ENCODE data around the gene TNS3.

Gene TNS3

DNA sequence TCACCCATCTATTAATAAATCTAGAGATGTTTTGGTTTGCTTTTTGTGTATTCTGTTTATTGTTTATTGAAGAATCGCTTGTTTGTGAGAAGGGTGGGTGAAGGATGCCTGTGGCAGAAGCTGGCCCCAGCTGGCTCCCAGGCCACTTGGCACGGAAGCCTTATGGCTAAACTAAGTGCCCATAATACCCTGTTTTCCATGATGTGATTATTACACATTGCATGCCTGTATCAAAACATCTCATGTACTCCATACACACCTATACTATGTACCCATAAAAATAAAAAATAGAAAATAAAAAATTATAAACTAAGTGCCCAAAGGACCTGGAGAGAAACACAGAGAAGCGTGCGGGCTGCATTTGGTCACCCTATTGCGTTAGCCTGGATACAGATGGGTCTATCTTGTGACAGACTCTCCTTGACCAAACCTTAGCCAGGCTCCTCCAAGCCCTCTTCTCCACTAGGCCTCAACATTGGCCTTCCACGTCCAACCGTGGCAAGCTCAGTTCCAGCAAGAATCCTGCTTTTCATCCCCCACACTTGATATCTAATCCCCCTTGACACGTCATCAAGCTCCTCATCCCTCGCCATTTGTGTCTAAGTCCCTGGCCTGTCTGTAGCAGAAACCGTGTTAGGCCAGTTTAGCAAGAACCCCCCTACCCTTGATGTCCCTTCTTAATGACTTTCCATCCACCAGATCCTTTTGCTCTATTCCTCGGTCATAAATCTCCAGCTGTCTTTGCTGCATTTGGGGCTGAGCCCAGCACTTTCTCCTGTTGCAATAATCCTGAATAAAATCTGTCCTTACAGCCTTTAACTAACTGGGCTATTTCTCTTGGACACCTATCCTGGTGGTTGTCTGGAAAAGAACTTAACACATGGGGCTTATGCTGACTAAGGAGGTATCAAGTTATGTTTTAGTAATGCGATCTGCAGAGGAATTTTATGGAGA lies 245.2 kb downstream of the TNS3 start:
- no peaks in the 10 kb centered on the region for H3K27me3 ChIP-seq (ENCODE audit: insufficient read depth, low read length)
- H3K4me3 ChIP-seq (ENCODE audit: low read depth, low read length), result no peak overlapping the region
- H2AFZ ChIP-seq (ENCODE audit: low read length, unreplicated experiment), result no peak overlapping the region
- peaks cover 17% of the 10 kb centered on the region; the same call in 1 of the 2 replicates for H3K36me3 ChIP-seq (ENCODE audit: insufficient read depth, low read length)
- H3K27ac ChIP-seq (ENCODE audit: low read depth, low read length), result no peak overlapping the region
- no peaks in the 10 kb centered on the region for H3K79me2 ChIP-seq (ENCODE audit: control insufficient read depth, insufficient read depth, low read length, unreplicated experiment)
- H3K4me1 ChIP-seq (ENCODE audit: control insufficient read depth, insufficient read depth, low read length, unreplicated experiment), result peaks cover 7% of the 10 kb centered on the region

DNA sequence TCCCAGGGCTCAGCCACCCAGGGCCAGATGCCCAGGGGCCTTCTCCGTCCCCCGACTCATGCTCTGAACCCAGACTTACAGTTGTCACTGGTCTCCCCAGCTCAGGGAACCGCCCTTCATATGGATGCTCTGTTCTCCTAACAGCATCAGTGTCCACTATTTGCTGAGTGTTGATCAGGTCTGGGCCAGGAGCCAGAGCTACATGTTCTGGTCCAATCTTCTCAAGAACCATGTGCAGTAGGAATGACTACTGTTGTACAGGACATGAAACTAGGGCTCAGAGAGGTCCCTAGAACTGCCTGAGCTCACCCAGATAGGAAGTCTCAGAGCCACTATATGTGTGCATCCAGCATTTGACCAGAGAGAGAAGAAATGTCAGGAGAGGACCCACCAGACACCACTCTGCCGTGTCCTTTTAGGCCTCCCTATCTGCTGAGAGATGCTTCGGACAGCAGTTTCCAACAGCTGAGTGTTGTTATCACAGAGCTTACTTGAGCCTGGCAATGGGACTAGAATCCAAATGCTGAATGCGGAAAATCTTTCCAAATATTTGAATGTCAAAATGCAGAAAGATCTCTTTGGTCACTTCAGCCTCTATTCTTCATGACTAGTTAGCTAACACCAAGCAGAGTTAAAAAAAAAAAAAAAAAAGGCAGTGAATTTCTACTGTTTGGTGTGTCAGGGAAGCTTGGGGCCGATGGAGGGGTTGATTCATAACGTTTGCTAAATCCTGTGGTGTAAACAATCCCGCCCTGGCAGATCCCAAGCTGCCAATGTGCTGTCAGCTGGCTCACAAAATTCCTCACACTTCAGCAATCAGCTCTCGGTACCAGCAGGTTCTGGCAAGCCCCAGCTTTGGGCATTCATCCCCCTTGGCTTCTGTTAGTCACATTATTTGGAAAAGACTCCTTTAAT lies 246.1 kb downstream of the TNS3 start:
- Histone ChIP-seq H3K27me3 (ENCODE audit: insufficient read depth, low read length) (no peaks in the 10 kb centered on the region), H3K36me3 (ENCODE audit: insufficient read depth, low read length) (peaks cover 12% of the 10 kb centered on the region; the same call in 1 of the 2 replicates), H2AFZ (ENCODE audit: low read length, unreplicated experiment) (no peak overlapping the region), H3K79me2 (ENCODE audit: control insufficient read depth, insufficient read depth, low read length, unreplicated experiment) (no peaks in the 10 kb centered on the region), H3K4me3 (ENCODE audit: low read depth, low read length) (no peak overlapping the region), H3K4me1 (ENCODE audit: control insufficient read depth, insufficient read depth, low read length, unreplicated experiment) (peaks cover 7% of the 10 kb centered on the region), H3K27ac (ENCODE audit: low read depth, low read length) (no peak overlapping the region)

DNA sequence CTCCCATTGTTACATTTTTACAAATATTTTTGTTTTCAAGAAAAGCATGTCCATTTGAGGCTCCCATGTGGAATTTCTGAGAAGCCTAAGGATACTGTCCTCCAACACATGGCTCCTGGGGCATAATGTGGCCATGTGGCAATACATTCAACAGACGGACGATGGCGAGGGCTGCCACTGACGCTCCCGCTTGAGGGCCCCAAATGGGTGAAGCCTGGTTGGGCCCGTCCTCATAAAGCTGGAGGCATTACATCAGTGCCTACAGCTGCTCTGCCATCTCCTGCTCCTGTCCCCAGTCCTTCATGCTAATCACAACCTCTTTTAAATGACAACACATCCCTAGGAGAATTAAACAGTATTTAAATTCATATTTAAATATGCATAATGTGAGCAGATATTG lies 246.8 kb downstream of the TNS3 start:
- Histone ChIP-seq H3K4me1 (ENCODE audit: control insufficient read depth, insufficient read depth, low read length, unreplicated experiment) (peaks cover 9% of the 10 kb centered on the region), H3K4me3 (ENCODE audit: low read depth, low read length) (no peak overlapping the region), H3K27me3 (ENCODE audit: insufficient read depth, low read length) (no peaks in the 10 kb centered on the region), H3K27ac (ENCODE audit: low read depth, low read length) (no peak overlapping the region), H3K36me3 (ENCODE audit: insufficient read depth, low read length) (peaks cover 12% of the 10 kb centered on the region; the same call in 1 of the 2 replicates), H3K79me2 (ENCODE audit: control insufficient read depth, insufficient read depth, low read length, unreplicated experiment) (no peaks in the 10 kb centered on the region), H2AFZ (ENCODE audit: low read length, unreplicated experiment) (no peak overlapping the region)

DNA sequence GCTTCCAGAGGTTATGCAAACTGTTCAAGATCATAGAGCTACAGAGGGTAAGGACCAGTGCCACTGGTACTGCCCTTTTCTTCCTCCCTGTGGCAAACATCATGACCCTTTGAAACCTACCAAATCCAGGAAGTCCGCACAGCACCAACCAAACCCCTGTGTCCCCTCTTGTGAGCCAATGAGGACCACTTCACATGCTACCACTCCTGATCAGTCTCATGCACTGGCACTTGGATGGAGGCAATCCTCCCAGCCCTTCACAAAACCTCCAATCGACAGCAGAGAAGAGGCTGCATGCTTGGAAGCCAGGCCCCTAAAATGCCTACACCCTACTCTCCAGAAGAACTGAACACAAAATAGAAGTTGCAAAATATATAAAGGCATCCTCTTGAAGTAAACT lies 248.0 kb downstream of the TNS3 start:
- Histone ChIP-seq H2AFZ (ENCODE audit: low read length, unreplicated experiment) (no peak overlapping the region), H3K27ac (ENCODE audit: low read depth, low read length) (no peak overlapping the region), H3K79me2 (ENCODE audit: control insufficient read depth, insufficient read depth, low read length, unreplicated experiment) (no peaks in the 10 kb centered on the region), H3K4me1 (ENCODE audit: control insufficient read depth, insufficient read depth, low read length, unreplicated experiment) (peaks cover 18% of the 10 kb centered on the region), H3K4me3 (ENCODE audit: low read depth, low read length) (no peak overlapping the region), H3K36me3 (ENCODE audit: insufficient read depth, low read length) (peaks cover 12% of the 10 kb centered on the region; the same call in 1 of the 2 replicates), H3K27me3 (ENCODE audit: insufficient read depth, low read length) (no peaks in the 10 kb centered on the region)

DNA sequence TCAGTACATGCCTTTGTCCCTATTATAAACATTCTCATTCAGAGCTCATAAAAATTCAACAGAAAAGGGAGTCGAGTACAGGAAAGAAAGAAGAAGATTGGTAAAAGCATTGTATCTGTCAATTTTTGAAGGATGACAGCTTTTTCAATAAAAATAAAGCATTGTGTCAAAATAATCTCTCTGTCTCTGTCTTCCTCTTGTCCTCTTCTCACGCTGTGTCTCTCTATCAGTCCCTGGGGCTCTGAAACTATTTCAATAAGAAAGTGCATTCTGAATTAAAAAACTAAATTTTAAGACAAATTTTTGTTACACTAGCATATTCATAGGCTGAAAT lies 248.4 kb downstream of the TNS3 start:
- Histone ChIP-seq H3K4me1 (ENCODE audit: control insufficient read depth, insufficient read depth, low read length, unreplicated experiment) (peaks cover 22% of the 10 kb centered on the region), H3K27ac (ENCODE audit: low read depth, low read length) (no peak overlapping the region), H2AFZ (ENCODE audit: low read length, unreplicated experiment) (no peak overlapping the region), H3K36me3 (ENCODE audit: insufficient read depth, low read length) (peaks cover 12% of the 10 kb centered on the region; the same call in 1 of the 2 replicates), H3K79me2 (ENCODE audit: control insufficient read depth, insufficient read depth, low read length, unreplicated experiment) (no peaks in the 10 kb centered on the region), H3K27me3 (ENCODE audit: insufficient read depth, low read length) (no peaks in the 10 kb centered on the region), H3K4me3 (ENCODE audit: low read depth, low read length) (no peak overlapping the region)

DNA sequence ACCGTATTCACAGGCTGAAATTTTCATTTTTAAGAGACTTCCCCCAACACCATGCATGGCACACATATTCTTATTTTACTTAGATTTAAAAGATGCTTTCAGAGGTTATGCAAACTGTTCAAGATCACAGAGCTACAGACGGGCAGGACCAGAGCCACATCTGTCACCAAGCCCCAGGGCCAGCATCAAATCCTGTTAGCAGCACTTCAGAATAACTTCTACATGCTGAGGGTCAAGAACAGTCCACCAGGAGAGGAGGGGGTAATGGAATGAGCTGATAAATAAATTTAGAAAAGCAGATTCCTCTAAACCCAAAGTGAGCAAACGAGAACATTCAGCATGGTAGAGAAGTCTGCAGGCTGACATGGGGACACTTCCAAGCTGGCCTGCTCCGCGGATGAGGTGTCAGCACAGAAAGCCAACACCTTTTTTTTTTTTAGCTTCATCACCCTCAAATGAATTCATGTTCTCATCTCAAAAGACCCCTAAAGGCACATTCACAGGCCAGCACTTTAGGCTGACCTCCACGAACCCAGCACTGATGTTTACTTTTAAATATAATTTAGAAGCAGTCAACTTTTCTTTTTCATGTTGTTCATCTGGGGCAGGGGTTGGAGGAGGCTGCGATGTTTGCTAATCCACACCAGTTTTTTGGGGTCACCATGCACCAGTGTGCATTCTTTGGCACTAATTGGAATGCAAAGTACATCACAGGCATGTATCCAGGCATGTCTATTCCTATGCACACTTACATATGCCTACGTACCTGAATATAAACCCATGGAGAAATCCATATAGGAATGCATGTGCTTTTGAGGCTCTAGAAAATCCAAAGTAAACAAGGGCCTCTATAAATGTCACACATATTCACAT lies 249.0 kb downstream of the TNS3 start:
- Histone ChIP-seq H3K27me3 (ENCODE audit: insufficient read depth, low read length) (no peaks in the 10 kb centered on the region), H3K4me3 (ENCODE audit: low read depth, low read length) (no peak overlapping the region), H2AFZ (ENCODE audit: low read length, unreplicated experiment) (no peak overlapping the region), H3K4me1 (ENCODE audit: control insufficient read depth, insufficient read depth, low read length, unreplicated experiment) (peaks cover 23% of the 10 kb centered on the region), H3K79me2 (ENCODE audit: control insufficient read depth, insufficient read depth, low read length, unreplicated experiment) (no peaks in the 10 kb centered on the region), H3K36me3 (ENCODE audit: insufficient read depth, low read length) (peaks cover 8% of the 10 kb centered on the region; the same call in 1 of the 2 replicates), H3K27ac (ENCODE audit: low read depth, low read length) (no peak overlapping the region)

DNA sequence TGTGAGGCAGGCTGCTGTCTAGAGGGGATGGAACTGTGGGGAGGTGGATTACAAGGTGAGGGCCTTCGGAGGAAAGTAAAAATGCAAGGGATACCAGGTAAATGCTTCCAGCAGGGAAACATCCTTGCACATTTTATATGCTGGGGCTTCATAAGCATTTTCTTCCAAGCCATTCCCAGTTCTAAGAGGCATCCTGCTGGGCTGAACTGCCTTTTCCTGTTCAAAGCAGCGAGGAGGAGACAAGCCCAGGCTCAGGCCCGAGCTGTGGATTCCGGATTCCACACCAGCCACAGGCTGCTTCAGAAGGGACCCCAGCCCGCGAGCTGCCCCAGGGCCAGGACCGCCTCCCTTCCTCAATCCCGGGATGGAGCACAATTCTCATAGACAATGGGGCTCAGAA lies 249.7 kb downstream of the TNS3 start:
- Histone ChIP-seq H3K79me2 (ENCODE audit: control insufficient read depth, insufficient read depth, low read length, unreplicated experiment) (no peaks in the 10 kb centered on the region), H3K27me3 (ENCODE audit: insufficient read depth, low read length) (no peaks in the 10 kb centered on the region), H3K27ac (ENCODE audit: low read depth, low read length) (no peak overlapping the region), H3K36me3 (ENCODE audit: insufficient read depth, low read length) (peaks cover 3% of the 10 kb centered on the region; the same call in 1 of the 2 replicates), H2AFZ (ENCODE audit: low read length, unreplicated experiment) (no peak overlapping the region), H3K4me1 (ENCODE audit: control insufficient read depth, insufficient read depth, low read length, unreplicated experiment) (peaks cover 30% of the 10 kb centered on the region), H3K4me3 (ENCODE audit: low read depth, low read length) (no peak overlapping the region)

DNA sequence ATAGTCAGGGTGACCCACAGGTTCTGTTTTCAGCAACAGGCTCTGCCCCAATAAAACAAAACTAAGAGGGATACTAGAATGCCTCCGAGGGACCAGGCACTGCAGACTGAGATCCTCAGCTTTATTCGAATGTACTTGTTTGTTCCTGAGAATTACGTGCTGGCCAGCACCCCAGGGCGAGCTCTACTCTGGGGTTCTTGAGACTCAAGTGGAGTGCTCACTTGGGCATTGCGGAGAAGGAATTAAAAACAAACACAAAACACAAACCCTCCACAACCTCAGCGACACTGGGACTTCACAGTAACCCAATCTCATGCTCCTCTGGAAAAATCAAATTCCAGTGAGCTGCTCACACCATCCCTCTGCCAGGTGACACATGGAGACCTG lies 250.7 kb downstream of the TNS3 start:
- peaks cover 36% of the 10 kb centered on the region for H3K4me1 ChIP-seq (ENCODE audit: control insufficient read depth, insufficient read depth, low read length, unreplicated experiment)
- H3K79me2 ChIP-seq (ENCODE audit: control insufficient read depth, insufficient read depth, low read length, unreplicated experiment), result no peaks in the 10 kb centered on the region
- no peaks in the 10 kb centered on the region for H3K27me3 ChIP-seq (ENCODE audit: insufficient read depth, low read length)
- no peak overlapping the region for H3K4me3 ChIP-seq (ENCODE audit: low read depth, low read length)
- peaks cover 3% of the 10 kb centered on the region; the same call in 1 of the 2 replicates for H3K36me3 ChIP-seq (ENCODE audit: insufficient read depth, low read length)
- H3K27ac ChIP-seq (ENCODE audit: low read depth, low read length), result no peak overlapping the region
- H2AFZ ChIP-seq (ENCODE audit: low read length, unreplicated experiment), result no peak overlapping the region

DNA sequence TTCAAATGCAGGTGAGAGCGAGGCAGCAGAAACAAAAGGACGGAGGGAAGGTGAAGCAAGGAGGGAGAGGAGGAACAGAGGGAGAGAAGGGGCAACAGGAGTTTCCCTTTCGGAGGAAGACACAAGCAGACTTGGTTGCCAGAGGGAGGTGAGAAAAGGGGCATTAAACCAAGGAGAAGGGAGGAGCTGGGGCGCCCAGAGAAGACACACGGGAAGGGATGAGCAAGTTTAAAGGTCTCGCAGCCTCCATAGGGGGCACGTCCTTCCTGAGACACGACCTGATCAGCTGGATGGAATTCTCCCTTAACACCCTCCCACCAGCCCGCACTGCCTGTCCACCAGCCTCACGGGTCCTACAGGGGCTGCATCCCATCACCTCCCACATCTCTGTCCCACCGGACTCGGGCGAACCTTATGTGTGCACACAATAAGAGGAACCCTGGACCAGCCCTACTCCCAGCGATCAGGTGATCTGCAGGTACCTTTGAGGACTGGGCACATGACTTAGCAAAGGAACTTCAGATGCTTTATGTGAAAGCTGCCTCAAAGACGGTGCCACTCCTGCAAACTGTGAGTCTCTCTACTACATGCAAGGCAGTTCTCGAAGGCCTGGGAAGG lies 251.2 kb downstream of the TNS3 start:
- Histone ChIP-seq H2AFZ (ENCODE audit: low read length, unreplicated experiment) (no peak overlapping the region), H3K4me3 (ENCODE audit: low read depth, low read length) (no peak overlapping the region), H3K79me2 (ENCODE audit: control insufficient read depth, insufficient read depth, low read length, unreplicated experiment) (no peaks in the 10 kb centered on the region), H3K27me3 (ENCODE audit: insufficient read depth, low read length) (no peaks in the 10 kb centered on the region), H3K36me3 (ENCODE audit: insufficient read depth, low read length) (peaks cover 3% of the 10 kb centered on the region; the same call in 1 of the 2 replicates), H3K4me1 (ENCODE audit: control insufficient read depth, insufficient read depth, low read length, unreplicated experiment) (peaks cover 37% of the 10 kb centered on the region), H3K27ac (ENCODE audit: low read depth, low read length) (no peak overlapping the region)
